T-helper 22 cell (primary cell): Measurements from ENCODE around the gene GHR.
"Not testable (repeated sequence)": the region's sequence is repeated elsewhere in the genome, so short reads cannot be mapped to it uniquely, and the experiment has no call there.

Experiments
- DNase-seq: peaks from one replicate; pipeline ENCODE4 v3.0.0-alpha.2; 2020; ENCODE audit warnings: low read depth

The GHR gene

DNA sequence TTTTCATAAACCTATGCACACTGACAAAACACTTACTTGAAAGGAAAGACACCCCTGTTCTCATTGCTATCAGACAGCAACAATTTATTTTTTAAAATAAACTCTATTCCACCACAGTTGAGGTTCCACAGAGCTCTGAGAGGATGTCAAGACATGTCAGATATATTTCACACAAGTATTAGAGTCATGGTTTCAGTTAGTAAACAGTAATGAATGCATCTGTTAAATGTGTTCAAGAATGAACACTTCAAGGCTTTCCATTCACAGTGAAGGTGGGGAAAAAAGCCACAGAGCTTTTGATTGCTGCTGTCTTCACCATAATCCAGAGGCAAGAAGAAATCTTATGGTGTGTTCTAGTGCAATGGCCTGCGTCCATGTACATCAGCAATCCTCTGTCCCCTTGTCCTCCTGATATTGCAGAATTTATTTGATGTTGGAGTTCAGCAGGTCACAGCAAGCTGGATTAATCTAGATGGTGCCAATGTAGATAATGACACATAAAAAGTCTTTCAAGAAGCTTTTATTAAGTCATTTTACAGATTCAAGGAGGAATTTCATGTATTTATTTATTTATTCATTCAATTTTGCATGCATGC lies 146.8 kb downstream of the GHR start:
- DNase-seq: no peak

GRCh38 chr5:42570966-42571960 lies 148.0 kb downstream of the GHR start:
- DNase-seq: no peak

DNA sequence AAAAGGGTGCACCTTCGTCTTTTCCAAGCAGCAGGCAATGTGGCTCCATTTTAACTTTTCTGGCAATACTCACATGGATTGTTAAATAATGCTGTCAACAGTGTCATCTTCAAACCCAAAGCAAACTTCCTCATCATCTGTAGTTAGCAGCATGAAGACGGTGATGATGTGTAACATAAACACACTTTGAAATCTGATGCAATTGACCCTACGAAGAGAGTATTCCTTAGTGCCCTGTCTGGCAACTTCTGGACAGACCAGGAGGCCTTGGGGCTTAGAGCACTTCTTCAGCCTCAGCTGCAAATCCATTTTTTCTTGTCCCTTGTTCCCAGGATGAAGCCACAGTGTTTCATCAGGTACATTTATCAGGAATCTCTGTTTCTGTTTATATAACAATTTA lies 149.1 kb downstream of the GHR start:
- DNase-seq: no peak

DNA sequence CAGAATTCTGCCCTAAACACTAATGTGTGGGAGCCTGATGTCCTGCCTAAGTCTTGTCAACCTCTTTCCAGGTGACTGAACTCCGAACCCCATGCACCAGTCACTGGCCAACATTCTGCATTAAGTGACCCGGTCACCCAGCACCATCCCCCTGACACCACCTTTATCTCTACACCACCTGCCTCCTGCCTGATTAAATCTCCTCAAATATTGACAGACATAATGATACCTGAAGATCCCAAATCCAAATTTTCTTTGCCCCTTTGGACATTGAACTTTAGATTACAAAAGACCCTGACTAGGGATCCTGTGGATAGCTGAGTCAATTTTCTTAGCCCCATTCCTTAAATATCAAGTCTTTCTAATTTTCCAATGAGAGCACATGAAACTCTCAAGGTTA lies 150.1 kb downstream of the GHR start:
- DNase-seq: no peak

- DNase-seq: not testable (repeated sequence)
These were observed 152.7 kb downstream of the GHR start for GRCh38 chr5:42575914-42576313.

GRCh38 chr5:42578901-42579300 lies 155.7 kb downstream of the GHR start:
- DNase-seq: not testable (repeated sequence)

- no peak for DNase-seq
These were observed 156.1 kb downstream of the GHR start for GRCh38 chr5:42579320-42579719.

- no peak for DNase-seq
These were observed 158.6 kb downstream of the GHR start for GRCh38 chr5:42581845-42582244.

DNA sequence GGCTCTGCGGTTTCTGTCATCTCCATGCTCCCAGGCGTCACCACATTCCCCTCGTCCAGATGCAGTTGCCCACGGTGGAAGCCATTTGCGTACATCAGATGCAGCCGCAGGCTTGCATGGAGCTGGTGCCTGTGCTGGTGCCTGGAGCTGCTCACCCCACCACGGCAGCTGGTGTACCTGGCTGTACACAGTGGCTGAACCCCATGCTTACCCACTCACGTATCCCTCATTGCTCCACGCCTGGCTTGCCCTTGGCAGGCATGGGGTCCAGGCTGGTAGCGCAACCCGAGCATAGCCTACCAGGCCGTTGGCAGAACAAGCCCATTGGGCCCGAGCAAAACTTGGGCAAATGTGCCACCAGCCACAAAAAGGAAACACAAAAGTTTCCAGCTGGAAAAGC lies 159.5 kb downstream of the GHR start:
- DNase-seq: no peak

GRCh38 chr5:42583322-42583721 lies 160.1 kb downstream of the GHR start:
- DNase-seq: no peak

DNA sequence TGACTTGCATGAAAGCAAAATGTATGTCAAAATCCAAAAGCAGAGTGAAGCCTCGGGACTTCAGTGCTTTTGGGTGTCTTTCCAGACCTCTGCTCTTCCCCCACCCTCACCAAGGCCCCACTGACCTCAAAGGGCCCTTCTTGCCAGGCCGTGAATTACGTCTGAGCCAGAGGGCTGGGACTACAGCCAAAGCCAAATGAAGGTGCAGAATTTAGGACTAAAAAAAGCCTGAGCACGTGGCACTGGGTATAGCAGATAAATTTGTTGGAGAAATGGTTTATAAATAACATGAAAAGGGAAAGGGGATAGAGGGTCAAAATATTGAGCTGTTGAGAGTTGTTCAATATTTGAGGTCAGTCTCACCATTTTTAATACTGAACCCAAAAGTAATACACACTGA lies 163.4 kb downstream of the GHR start:
- no peak for DNase-seq

- no peak for DNase-seq
These were observed 164.0 kb downstream of the GHR start for GRCh38 chr5:42587096-42587723.

- no peak for DNase-seq
These were observed 167.3 kb downstream of the GHR start for GRCh38 chr5:42590566-42590965.

DNA sequence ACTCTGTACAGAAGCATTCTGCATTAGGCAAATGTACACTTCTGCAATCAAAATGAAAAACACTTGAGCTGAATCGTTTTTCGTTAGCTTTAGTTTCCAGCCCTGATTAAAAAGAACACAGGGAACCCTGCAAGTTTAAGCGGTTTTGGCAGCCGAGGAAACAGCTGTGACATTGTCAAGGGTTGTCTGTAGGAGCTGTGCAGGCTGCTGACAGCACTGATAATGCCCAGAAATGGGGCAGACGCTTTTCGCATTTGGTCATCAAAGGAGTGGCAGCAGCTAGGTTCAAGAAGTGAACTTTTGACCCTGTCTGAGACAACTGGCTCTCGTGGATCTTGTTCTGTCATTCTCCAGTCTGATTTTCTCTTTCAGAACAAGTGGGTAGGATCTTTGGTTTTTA lies 167.8 kb downstream of the GHR start:
- DNase-seq: no peak

GRCh38 chr5:42592401-42593140 lies 169.3 kb downstream of the GHR start:
- no peak for DNase-seq

DNA sequence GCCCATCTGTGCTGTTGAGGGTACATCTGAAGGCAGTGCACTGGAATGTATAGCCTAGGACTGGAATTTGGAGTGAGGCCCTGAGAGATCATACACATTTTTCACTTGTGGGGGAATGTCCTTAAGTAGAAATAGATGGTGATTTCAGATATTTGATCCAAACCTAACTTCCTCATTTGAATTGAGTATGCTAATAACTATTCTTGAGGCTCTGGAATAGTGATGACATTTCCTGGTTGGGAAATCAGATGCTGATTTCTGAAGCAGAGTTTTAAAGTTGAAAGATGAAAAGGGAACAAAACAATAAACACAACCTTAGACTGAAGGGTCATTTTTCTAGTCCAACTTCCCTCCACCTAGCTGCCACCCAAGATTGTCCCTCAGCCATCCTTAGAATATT lies 170.4 kb downstream of the GHR start:
- no peak for DNase-seq

DNA sequence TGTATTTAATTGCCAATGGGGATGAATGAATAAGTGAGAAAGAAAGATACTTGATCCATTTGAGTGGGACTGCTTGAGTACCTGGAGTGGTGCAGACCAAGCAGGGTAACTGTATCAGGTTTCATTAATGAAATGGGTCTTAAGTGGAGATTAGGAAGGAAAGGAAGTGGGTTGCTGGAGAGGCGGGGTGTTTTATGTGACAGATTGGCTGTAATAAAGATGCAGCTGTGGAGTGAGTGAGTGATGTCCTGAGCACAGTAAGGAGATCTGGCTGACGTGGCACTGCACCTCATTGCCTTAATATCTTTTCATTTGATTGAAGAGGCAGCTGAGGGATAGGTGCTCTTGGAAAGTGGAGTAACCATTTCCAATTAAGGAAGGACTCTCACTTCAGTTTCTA lies 172.4 kb downstream of the GHR start:
- DNase-seq: no peak

DNA sequence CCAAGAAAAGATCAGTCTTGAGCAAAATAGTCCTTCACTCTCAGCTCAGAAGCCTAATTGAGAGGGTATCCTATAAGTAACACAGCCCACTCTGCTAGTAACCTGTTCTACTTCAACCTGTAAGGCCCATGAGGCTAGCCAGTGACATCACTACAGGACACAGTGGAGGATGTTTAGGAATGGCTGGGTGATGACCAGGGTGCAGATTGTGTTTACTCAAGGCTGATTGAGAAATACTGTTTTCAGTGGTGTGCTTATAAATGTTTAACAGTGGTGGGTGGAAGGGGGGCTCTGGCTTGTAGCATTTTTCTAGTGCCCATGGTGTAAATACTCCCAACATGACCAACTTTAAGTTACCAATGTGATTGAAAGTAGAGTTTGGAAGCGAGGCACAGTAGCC lies 173.6 kb downstream of the GHR start:
- DNase-seq: no peak

DNA sequence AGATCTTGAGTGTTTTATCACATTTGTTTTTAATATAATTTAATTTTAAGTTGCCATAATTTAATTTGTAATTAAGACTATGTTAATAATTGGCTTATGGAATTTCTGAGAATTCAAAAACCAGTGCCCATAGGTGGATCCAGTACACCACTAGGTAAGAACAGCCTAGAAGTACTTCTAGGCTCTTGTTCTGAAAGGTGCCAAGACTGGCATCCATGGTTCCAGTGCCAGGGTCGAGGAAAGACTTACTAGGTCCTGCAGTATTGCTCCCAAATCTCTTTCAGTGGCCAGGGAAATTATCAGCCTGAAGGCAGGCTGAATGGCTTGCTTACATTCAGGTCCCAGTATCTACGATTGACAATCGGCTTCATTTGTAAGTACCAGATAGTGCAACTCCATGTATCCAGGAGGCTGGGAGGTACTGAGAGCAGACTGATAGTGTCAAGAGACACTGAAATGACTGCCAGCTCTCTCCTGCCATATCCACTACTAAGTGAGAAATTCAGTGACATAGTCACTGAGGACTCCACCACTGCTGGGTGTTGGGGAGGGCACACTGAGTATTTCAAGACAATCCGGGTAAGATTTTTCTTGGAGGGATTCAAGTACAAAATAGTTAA lies 174.2 kb downstream of the GHR start:
- no peak for DNase-seq

DNA sequence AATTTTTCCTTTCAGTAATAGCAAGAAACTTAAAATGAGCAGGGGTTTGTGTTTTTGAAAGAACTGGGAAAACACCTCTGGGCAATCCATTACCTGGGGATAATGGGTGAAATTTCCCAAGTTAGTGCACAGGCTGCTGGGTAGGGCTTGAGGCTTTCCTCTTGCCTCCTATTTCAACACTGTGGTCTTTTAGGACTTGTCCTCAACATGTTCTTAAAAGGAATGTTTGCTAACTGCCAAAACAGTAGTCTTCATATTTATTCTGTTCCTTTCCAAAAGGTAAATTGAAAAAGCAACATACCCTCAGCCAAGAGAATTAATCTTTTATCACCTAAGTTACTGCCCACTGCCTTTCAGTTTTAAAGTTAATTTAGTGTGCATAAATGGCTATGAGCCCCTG lies 175.1 kb downstream of the GHR start:
- no peak for DNase-seq

- no peak for DNase-seq
These were observed 175.9 kb downstream of the GHR start for GRCh38 chr5:42599106-42599505.

GRCh38 chr5:42600441-42600840 lies 177.2 kb downstream of the GHR start:
- DNase-seq: no peak
